Measurements from ENCODE around the gene ABAT. TPM values are rescaled to one million over a fixed set of nuclear protein-coding genes. Genes with fewer than 3 reads are reported as not detected.

Gene ABAT
- total RNA-seq, 1 experiment from 2014 or later: 7.3 TPM

DNA sequence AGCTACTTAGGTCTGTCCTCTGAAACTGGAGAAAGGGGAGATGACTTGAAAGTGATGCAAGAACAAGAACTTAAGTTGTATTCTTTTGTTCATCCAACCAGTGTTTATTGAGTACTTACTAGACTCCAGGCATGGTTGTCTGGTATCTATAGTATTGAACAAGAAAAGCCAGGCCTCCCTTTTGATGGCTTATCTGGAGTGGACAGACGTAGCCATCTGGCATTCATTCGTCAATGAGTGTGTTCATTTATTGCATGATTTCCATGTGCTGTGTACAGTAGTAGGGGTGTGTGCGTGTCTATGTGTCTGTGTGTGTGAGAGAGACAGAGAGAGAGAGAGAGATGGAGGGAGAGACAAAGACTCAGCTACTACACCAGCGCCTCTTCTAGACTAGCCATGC lies 9.2 kb downstream of the ABAT start:
- H3K4me1 Mint-ChIP-seq: peaks cover 15 to 18% of the 10 kb centered on the region in 2 experiments
- Histone ChIP-seq H3K23ac (ENCODE audit: insufficient read length, low read depth, low read length) (no peak overlapping the region), H3K79me2 (ENCODE audit: insufficient read depth, low read length) (no peaks in the 10 kb centered on the region), H3K4ac (ENCODE audit: low read depth, low read length) (no peak overlapping the region), H3K4me2 (ENCODE audit: insufficient read depth, insufficient read length, low read length) (no peak overlapping the region), H3K18ac (ENCODE audit: insufficient read length, low read depth, low read length) (no peak overlapping the region), H3K27ac (ENCODE audit: insufficient read length, low read depth, low read length) (no peak overlapping the region), H3K9ac (ENCODE audit: extremely low read depth, insufficient read length, low read length) (no peak overlapping the region), H2BK15ac (ENCODE audit: low read depth, low read length) (no peak overlapping the region), H4K8ac (replicated peaks; ENCODE audit: insufficient read length, low read depth, low read length) (no peak overlapping the region), H2BK20ac (ENCODE audit: low read depth, low read length, poor library complexity, severe bottlenecking) (no peak overlapping the region), H3K14ac (ENCODE audit: insufficient read depth, low read length) (no peak overlapping the region), H4K91ac (ENCODE audit: insufficient read length, low read depth, low read length) (no peak overlapping the region), H2BK12ac (ENCODE audit: insufficient read length, low read depth, low read length) (no peak overlapping the region), H4K5ac (ENCODE audit: insufficient read length, low read depth, low read length) (no peak overlapping the region), H2BK5ac (ENCODE audit: insufficient read length, low read length) (no peak overlapping the region), H3K79me1 (ENCODE audit: insufficient read depth, low read depth, low read length, poor library complexity, severe bottlenecking) (no peaks in the 10 kb centered on the region), H3K56ac (ENCODE audit: insufficient read length, low read depth, low read length) (no peak overlapping the region), H3K4me1 (ENCODE audit: insufficient read depth, low read length) (no peaks in the 10 kb centered on the region; the same call in 1 of the 2 replicates), H2AK5ac (ENCODE audit: insufficient read length, low read length) (no peak overlapping the region), H3K27me3 (ENCODE audit: insufficient read depth, low read length) (no peaks in the 10 kb centered on the region), H3K9me3 (ENCODE audit: control insufficient read depth, low read depth, low read length) (no peaks in the 10 kb centered on the region), H4K20me1 (ENCODE audit: control insufficient read depth, insufficient read depth, insufficient read length) (no peaks in the 10 kb centered on the region), H3K23me2 (ENCODE audit: insufficient read length, low read depth, low read length, poor library complexity, severe bottlenecking) (no peaks in the 10 kb centered on the region), H2AFZ (ENCODE audit: low read length) (no peak overlapping the region), H2BK120ac (ENCODE audit: low read depth, low read length, poor library complexity, severe bottlenecking) (no peak overlapping the region), H3T11ph (ENCODE audit: low read length) (no peak overlapping the region)
- H3K27ac Mint-ChIP-seq: no peak overlapping the region
- H3K27me3 Mint-ChIP-seq (ENCODE audit: low read depth): no peaks in the 10 kb centered on the region
- peaks cover 4 to 7% of the 10 kb centered on the region in 2 experiments for H3K9me3 Mint-ChIP-seq
- no CpG with 5 or more reads among the region's 4 CpGs for WGBS (ENCODE audit: extremely low coverage, insufficient read length, low lambda C conversion rate)
- H3K4me3 Mint-ChIP-seq: no peak overlapping the region
- TF ChIP-seq, protein P1, sequence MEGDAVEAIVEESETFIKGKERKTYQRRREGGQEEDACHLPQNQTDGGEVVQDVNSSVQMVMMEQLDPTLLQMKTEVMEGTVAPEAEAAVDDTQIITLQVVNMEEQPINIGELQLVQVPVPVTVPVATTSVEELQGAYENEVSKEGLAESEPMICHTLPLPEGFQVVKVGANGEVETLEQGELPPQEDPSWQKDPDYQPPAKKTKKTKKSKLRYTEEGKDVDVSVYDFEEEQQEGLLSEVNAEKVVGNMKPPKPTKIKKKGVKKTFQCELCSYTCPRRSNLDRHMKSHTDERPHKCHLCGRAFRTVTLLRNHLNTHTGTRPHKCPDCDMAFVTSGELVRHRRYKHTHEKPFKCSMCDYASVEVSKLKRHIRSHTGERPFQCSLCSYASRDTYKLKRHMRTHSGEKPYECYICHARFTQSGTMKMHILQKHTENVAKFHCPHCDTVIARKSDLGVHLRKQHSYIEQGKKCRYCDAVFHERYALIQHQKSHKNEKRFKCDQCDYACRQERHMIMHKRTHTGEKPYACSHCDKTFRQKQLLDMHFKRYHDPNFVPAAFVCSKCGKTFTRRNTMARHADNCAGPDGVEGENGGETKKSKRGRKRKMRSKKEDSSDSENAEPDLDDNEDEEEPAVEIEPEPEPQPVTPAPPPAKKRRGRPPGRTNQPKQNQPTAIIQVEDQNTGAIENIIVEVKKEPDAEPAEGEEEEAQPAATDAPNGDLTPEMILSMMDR (conservative IDR thresholded peaks at IDR 0.05): no peak
- peaks cover 0 to 8% (median 2%) of the 10 kb centered on the region in 3 experiments; a peak in 4 of 7 replicates for H3K36me3 Mint-ChIP-seq (ENCODE audit: insufficient read depth in 1 of 3, low read depth in 3 of 3)
- no peak for DNase-seq
